Epithelial cell of proximal tubule (primary cell): ENCODE results near the gene ANK3. TPM values are rescaled to one million over a fixed set of nuclear protein-coding genes. Genes with fewer than 3 reads are reported as not detected.

Experiments used
- DNase-seq: peaks from one replicate; pipeline ENCODE4 v3.0.0-alpha.2; 2011; ENCODE audit warnings: low read depth
- H3K4me3 ChIP-seq: 2 replicates; pipeline ENCODE4 v1.5.1; 2011; ENCODE audit warnings: low read depth, mild to moderate bottlenecking, low read length
- total RNA-seq: library from RNA; depleted of rRNA; stranded (reverse); fragments of >200 nt; gene quantifications from 2 replicates; pipeline ENCODE4 v1.2.3, GENCODE V29; 2015
- TF ChIP-seq, protein P1 (sequence below): conservative IDR thresholded peaks from 2 replicates; pipeline ENCODE4 v1.5.1; 2012; ENCODE audit warnings: low read depth, mild to moderate bottlenecking, low read length

Gene ANK3
- total RNA-seq, 1 donor from 2014 or later, result 6.6 TPM

GRCh38 chr10:60363187-60363586, 26.5 kb downstream of the ANK3 start:
- H3K4me3 ChIP-seq, result no peak overlapping the region
- TF ChIP-seq, protein P1, sequence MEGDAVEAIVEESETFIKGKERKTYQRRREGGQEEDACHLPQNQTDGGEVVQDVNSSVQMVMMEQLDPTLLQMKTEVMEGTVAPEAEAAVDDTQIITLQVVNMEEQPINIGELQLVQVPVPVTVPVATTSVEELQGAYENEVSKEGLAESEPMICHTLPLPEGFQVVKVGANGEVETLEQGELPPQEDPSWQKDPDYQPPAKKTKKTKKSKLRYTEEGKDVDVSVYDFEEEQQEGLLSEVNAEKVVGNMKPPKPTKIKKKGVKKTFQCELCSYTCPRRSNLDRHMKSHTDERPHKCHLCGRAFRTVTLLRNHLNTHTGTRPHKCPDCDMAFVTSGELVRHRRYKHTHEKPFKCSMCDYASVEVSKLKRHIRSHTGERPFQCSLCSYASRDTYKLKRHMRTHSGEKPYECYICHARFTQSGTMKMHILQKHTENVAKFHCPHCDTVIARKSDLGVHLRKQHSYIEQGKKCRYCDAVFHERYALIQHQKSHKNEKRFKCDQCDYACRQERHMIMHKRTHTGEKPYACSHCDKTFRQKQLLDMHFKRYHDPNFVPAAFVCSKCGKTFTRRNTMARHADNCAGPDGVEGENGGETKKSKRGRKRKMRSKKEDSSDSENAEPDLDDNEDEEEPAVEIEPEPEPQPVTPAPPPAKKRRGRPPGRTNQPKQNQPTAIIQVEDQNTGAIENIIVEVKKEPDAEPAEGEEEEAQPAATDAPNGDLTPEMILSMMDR, result no peak
- no peak for DNase-seq

DNA sequence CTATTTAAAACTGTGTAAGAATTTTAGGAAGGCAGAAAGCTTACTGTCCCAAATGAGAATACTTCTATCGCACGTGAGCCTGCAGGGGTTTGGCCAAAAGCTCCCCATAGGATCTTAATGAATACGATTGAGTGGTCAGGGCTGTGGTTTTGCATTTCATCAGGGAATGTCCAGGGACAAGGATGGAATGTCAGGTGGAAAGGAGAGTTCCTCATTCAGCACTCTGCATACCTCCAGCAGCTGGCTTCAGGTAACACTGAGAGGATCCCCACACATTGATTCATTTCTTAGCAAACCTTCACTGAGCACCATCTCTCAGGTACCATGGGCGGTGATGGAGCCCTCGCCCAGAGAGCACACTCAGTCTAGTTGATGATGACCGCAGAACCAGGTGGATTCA, 27.2 kb downstream of the ANK3 start:
- no peak for DNase-seq
- TF ChIP-seq, protein P1, result no peak
- H3K4me3 ChIP-seq, result no peak overlapping the region

DNA sequence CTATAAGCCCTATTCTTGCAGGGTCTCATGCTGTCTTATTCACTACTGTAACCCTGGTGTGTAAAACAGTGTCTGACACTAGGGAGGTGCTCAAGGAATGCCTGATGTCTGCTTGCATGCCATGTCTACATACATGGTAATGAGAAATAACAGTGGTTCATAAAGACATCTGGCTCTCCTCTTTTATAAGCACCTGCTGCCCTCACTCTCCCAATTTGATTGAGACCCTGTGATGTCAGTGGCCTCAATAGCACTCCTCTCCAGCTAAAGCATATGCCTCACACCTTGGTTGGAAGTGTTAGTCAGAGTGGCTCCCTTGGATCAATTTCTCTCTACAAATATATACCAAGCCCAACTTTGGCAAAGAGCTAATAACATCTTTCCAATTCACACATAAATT, 30.6 kb downstream of the ANK3 start:
- no peak for DNase-seq
- no peak overlapping the region for H3K4me3 ChIP-seq

GRCh38 chr10:60358282-60358681, 31.4 kb downstream of the ANK3 start:
- TF ChIP-seq, protein P1, result no peak
- DNase-seq, result no peak
- no peak overlapping the region for H3K4me3 ChIP-seq

More for the DNA sequence above, 30.6 kb downstream of the ANK3 start:
- TF ChIP-seq, protein P1, result no peak

GRCh38 chr10:60353519-60354258, 36.0 kb downstream of the ANK3 start:
- TF ChIP-seq, protein P1, result no peak
- peak; percentile 43 for DNase-seq
- no peak overlapping the region for H3K4me3 ChIP-seq

- no peak for DNase-seq
- no peak overlapping the region for H3K4me3 ChIP-seq
- TF ChIP-seq, protein P1, result no peak
These were observed 37.6 kb downstream of the ANK3 start for GRCh38 chr10:60352105-60352504.
